GM12878 (cell line): Measurements from ENCODE around the gene MSL3. TPM values are rescaled to one million over a fixed set of nuclear protein-coding genes. Genes with fewer than 3 reads are reported as not detected.
A peak's percentile ranks its signal among the peaks of the same experiment; 100 is the strongest.

Experiments used
- ATAC-seq: fragments of 200-7000 bp; cut with Tn5 transposase; 3 replicates; pipeline ENCODE4 v1.9.1; 2020; ENCODE audit warnings: mild to moderate bottlenecking, moderate library complexity
- BruUV-seq: library from RNA; stranded (reverse); fragments of 400-500 nt; replicated peaks from 2 replicates; lab custom pipeline; 2021; lab: Mats Ljungman, UMichigan
- CTCF ChIA-PET: fragments of 300-600 bp; sonication (Branson Sonifier 250); formaldehyde crosslinking; extraction: SDS; loops from one replicate; lab custom pipeline; 2021; ENCODE audit warnings: inconsistent platforms; lab: Yijun Ruan, JAX
- POLR2A ChIA-PET: fragments of 350-600 bp; formaldehyde crosslinking; extraction: SDS; loops from one replicate; lab custom pipeline; 2021; ENCODE audit warnings: inconsistent platforms; lab: Charles Lee
- RAD21 ChIA-PET: fragments of 300-600 bp; sonication (Branson Sonifier 250); formaldehyde crosslinking; loops from one replicate; lab custom pipeline; 2023; ENCODE audit warnings: antibody characterized with exemption; ENCODE audit not compliant: unreplicated experiment; lab: Charles Lee
- SMC1A ChIA-PET: fragments of 300-600 bp; sonication (Branson Sonifier 250); formaldehyde crosslinking; loops from one replicate; lab custom pipeline; 2023; ENCODE audit not compliant: unreplicated experiment, uncharacterized antibody; lab: Charles Lee
- DNase-seq: peaks from one replicate; pipeline ENCODE4 v3.0.0-alpha.2; 2011; ENCODE audit warnings: low read depth, low spot score
- FAIRE-seq: peaks from 3 replicates; lab custom pipeline; 2011; peaks lifted over from hg19 to GRCh38; lab: Jason Lieb, UNC
- H2AFZ ChIP-seq: 2 replicates; pipeline ENCODE4 v1.6.0; 2011; ENCODE audit warnings: low read depth, low read length, control low read depth; ENCODE audit not compliant: control insufficient read depth
- H3K27ac ChIP-seq: 2 replicates; pipeline ENCODE4 v1.5.1; 2011; ENCODE audit warnings: control low read depth; ENCODE audit not compliant: control insufficient read depth, insufficient read depth
- H3K27me3 ChIP-seq, 2 experiments: replicated peaks in 1 of 2; 2 replicates each; pipeline versions ENCODE4 v1.6.0 to v1.6.1; 2011; ENCODE audit warnings: low read length in 1 of 2; ENCODE audit not compliant: control insufficient read depth in 2 of 2, insufficient read depth in 2 of 2
- H3K36me3 ChIP-seq, 2 experiments: 2 replicates each; pipeline ENCODE4 v1.5.1; 2011; ENCODE audit warnings: low read length in 1 of 2; ENCODE audit not compliant: control insufficient read depth in 2 of 2, insufficient read depth in 2 of 2
- H3K4me1 ChIP-seq: 2 replicates; pipeline ENCODE4 v1.6.1; 2011; ENCODE audit warnings: mild to moderate bottlenecking, low read length, moderate library complexity, mixed read lengths; ENCODE audit not compliant: control insufficient read depth, insufficient read depth
- H3K4me2 ChIP-seq: 2 replicates; pipeline ENCODE4 v1.6.0; 2011; ENCODE audit warnings: control low read depth; ENCODE audit not compliant: control insufficient read depth, insufficient read depth
- H3K4me3 ChIP-seq: fragments of 200-600 bp; sonication (generic); 2 replicates; pipeline ENCODE4 v1.5.1; 2016
- H3K79me2 ChIP-seq: 2 replicates; pipeline ENCODE4 v1.6.0; 2011; ENCODE audit warnings: low read length; ENCODE audit not compliant: control insufficient read depth, insufficient read depth
- H3K9ac ChIP-seq: 2 replicates; pipeline ENCODE4 v1.8.0; 2011; ENCODE audit warnings: low read length, control low read depth, mixed read lengths; ENCODE audit not compliant: control insufficient read depth, insufficient read depth
- H3K9me3 ChIP-seq: replicated peaks from 3 replicates; pipeline ENCODE4 v1.5.1; 2011; ENCODE audit warnings: mild to moderate bottlenecking, low read length; ENCODE audit not compliant: control insufficient read depth, insufficient read depth
- H4K20me1 ChIP-seq: 2 replicates; pipeline ENCODE4 v1.6.0; 2011; ENCODE audit not compliant: control insufficient read depth, insufficient read depth
- EGR1 ChIP-seq, 2 experiments: IDR thresholded peaks; 1 replicate in 1 of 2; 2 replicates in 1 of 2; pipeline ENCODE4 v1.6.1; 2011 to 2012; ENCODE audit warnings: low read depth in 2 of 2, low read length in 2 of 2, borderline replicate concordance in 1 of 2, mild to moderate bottlenecking in 1 of 2, moderate library complexity in 1 of 2
- EP300 ChIP-seq, 2 experiments: fragments of 150-350 bp in 1 of 2; IDR thresholded peaks; 2 replicates each; pipeline ENCODE4 v1.6.1; 2011 to 2012; ENCODE audit warnings: low read depth in 2 of 2, low read length in 2 of 2, borderline replicate concordance in 1 of 2, improper control_type of control experiment in 1 of 2, inconsistent platforms in 1 of 2; ENCODE audit not compliant: control insufficient read depth in 1 of 2
- HDAC2 ChIP-seq: fragments of 200-600 bp; sonication (generic); IDR thresholded peaks from 2 replicates; pipeline ENCODE4 v1.6.1; 2017
- HDGF ChIP-seq: fragments of 450-650 bp; IDR thresholded peaks from 2 replicates; pipeline ENCODE4 v1.6.1; 2016; ENCODE audit warnings: antibody characterized with exemption
- JUNB ChIP-seq: IDR thresholded peaks from 2 replicates; pipeline ENCODE4 v1.6.1; 2016; ENCODE audit warnings: antibody characterized with exemption, mild to moderate bottlenecking
- MTA2 ChIP-seq: fragments of 450-650 bp; IDR thresholded peaks from 2 replicates; pipeline ENCODE4 v1.6.1; 2016; ENCODE audit warnings: low read depth, mild to moderate bottlenecking, moderate library complexity
- NFYB ChIP-seq: IDR thresholded peaks from 2 replicates; pipeline ENCODE4 v1.6.1; 2011; ENCODE audit warnings: low read depth, mild to moderate bottlenecking, low read length, improper control_type of control experiment, moderate library complexity; ENCODE audit not compliant: insufficient read depth
- RCOR1 ChIP-seq: conservative IDR thresholded peaks from 2 replicates; pipeline ENCODE4 v1.6.1; 2012; ENCODE audit warnings: low read depth, low read length, improper control_type of control experiment
- RELA ChIP-seq: fragments of 450-650 bp; IDR thresholded peaks from 2 replicates; pipeline ENCODE4 v1.8.0; 2014; ENCODE audit warnings: borderline replicate concordance; ENCODE audit not compliant: partially characterized antibody
- SMAD1 ChIP-seq: fragments of 450-650 bp; IDR thresholded peaks from 2 replicates; pipeline ENCODE4 v1.6.1; 2018; ENCODE audit warnings: mild to moderate bottlenecking, low read depth; ENCODE audit not compliant: partially characterized antibody
- SP1 ChIP-seq: IDR thresholded peaks from one replicate; pipeline ENCODE4 v1.6.1; 2011; ENCODE audit warnings: low read depth, low read length
- TBL1XR1 ChIP-seq: IDR thresholded peaks from 2 replicates; pipeline ENCODE4 v1.6.1; 2012; ENCODE audit warnings: low read depth, low read length, improper control_type of control experiment
- TCF7 ChIP-seq: IDR thresholded peaks from 2 replicates; pipeline ENCODE4 v1.6.1; 2014; ENCODE audit warnings: antibody characterized with exemption, borderline replicate concordance
- WGBS: methylation state at CpG from one replicate; pipeline ENCODE4 v1.1.6; 2016; ENCODE audit warnings: low lambda C conversion rate; ENCODE audit not compliant: insufficient replicate concordance, insufficient coverage; ENCODE audit errors: missing lambda C conversion rate; 5-methylcytosine and 5-hydroxymethylcytosine counted together
- in situ Hi-C: fragments of 300-500 bp; cut with MboI; formaldehyde crosslinking; loops from 9 replicates; pipeline ENCODE4 v1.14.3; 2018; ENCODE audit warnings: mixed read lengths
- intact Hi-C: fragments of 100-400 bp; cut with micrococcal nuclease; formaldehyde crosslinking; loops from one replicate; pipeline ENCODE4 v1.14.2; 2022; ENCODE audit not compliant: unreplicated experiment
- polyA plus RNA-seq, 11 experiments: library from polyadenylated mRNA; depleted of rRNA in 4 of 11; unstranded in 6 of 11; stranded (reverse) in 5 of 11; fragments of >200 nt; fragmentation: Nextera tagmentation in 4 of 11; fragmentation: Illumina TruSeq in 1 of 11; extraction: Ambion mirVana in 4 of 11; extraction: Trizol in 1 of 11; gene quantifications; 1 replicate in 1 of 11; 2 replicates in 10 of 11; pipeline versions ENCODE4 v1.2.1 to v1.2.3, GENCODE V29; 2011 to 2016; ENCODE audit warnings: inconsistent platforms in 2 of 11, missing spikeins in 2 of 11, low read depth in 1 of 11
- total RNA-seq, 4 experiments: library from RNA; depleted of rRNA in 3 of 4; stranded (reverse); fragments of >200 nt in 3 of 4; fragmentation: Illumina TruSeq in 1 of 4; extraction: Trizol in 1 of 4; gene quantifications; 2 replicates each; pipeline versions ENCODE4 v1.2.1 to v1.2.3, GENCODE V29; 2013 to 2021
- TF ChIP-seq, protein P1 (sequence below): IDR thresholded peaks from 2 replicates; pipeline ENCODE4 v1.6.1; 2012; ENCODE audit warnings: mild to moderate bottlenecking, low read depth, low read length
- TF ChIP-seq, protein P2 (sequence below): IDR thresholded peaks from 2 replicates; pipeline ENCODE4 v1.6.1; 2012; ENCODE audit warnings: low read depth, low read length, improper control_type of control experiment
- TF ChIP-seq, protein P3 (sequence below), 3 experiments: IDR thresholded peaks in 2 of 3; conservative IDR thresholded peaks in 1 of 3; 2 replicates each; pipeline ENCODE4 v1.5.1; 2011; ENCODE audit warnings: low read depth in 3 of 3, low read length in 3 of 3, mild to moderate bottlenecking in 3 of 3, control low read depth in 2 of 3, moderate library complexity in 2 of 3, inconsistent platforms in 1 of 3, mixed read lengths in 1 of 3; ENCODE audit not compliant: control insufficient read depth in 2 of 3, insufficient read depth in 1 of 3; ENCODE audit errors: extremely low read depth in 1 of 3
- TF ChIP-seq, protein P4 (sequence below): fragments of 150-350 bp; IDR thresholded peaks from 2 replicates; pipeline ENCODE4 v1.6.1; 2014; ENCODE audit warnings: mild to moderate bottlenecking, low read depth, low read length

The MSL3 gene
- total and polyA plus RNA-seq, 10 of the 15 experiments (the other 5 are each of a cell fraction or from before 2014, with no cell fraction given) = 28.4 to 438 (median 40.7) TPM

DNA sequence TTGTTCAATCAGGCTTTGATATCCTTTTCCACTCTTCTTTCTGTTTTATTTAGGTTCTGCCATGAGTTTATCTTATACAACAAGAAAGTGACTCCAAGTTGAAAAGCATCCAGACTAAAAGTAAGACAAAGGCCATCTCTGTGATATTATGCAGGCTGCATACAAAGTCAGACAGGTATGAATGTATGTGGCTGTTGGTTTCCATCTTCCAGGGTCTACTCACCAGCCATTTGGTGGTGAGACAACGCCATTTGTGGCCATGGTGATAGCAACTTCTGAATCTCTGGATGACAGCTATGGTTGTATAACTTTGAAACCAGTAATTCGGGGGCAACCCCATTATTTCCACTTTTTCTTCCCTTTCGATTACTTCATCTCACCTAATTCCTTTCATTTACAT, 17.2 kb upstream of the MSL3 start:
- Histone ChIP-seq H3K79me2 (no peaks in the 10 kb centered on the region), H3K9ac (no peak overlapping the region), H2AFZ (peak overlapping the region; percentile 37), H3K4me2 (no peak overlapping the region), H3K4me3 (no peak overlapping the region), H4K20me1 (no peaks in the 10 kb centered on the region), H3K27ac (peak overlapping the region; percentile 73), H3K27me3 (no peaks in the 10 kb centered on the region), H3K9me3 (peaks cover 2% of the 10 kb centered on the region; the same call in 1 of the 3 replicates), H3K4me1 (peaks cover 17% of the 10 kb centered on the region), H3K36me3 (no peaks in the 10 kb centered on the region)
- FAIRE-seq (peak; percentile 54), DNase-seq (no peak), ATAC-seq (peak; percentile 58)
- RAD21 ChIA-PET = interaction anchor here (0.9 to 5.3 kb wide), 8 partner anchors 10 to 171 kb away, joined by 3 to 76 read pairs (median 20); partner anchors contain the start of gene MSL3
- 0% methylated on average over 3 of the region's 3 CpGs for WGBS
- BruUV-seq = no TSS peak
- POLR2A ChIA-PET = interaction anchor here (0.8 to 2.5 kb wide), 4 partner anchors 17 to 52 kb away, joined by 3 to 17 read pairs (median 4); partner anchors contain the start of gene MSL3
- intact Hi-C loops = loop anchor here (1.0 to 2.0 kb wide), 2 partner anchors 24 to 52 kb away; no protein-coding TSS in a partner anchor
- CTCF ChIA-PET = interaction anchor here (0.9 to 4.8 kb wide), 8 partner anchors 11 to 200 kb away, joined by 3 to 31 read pairs (median 6); no protein-coding TSS in a partner anchor
- in situ Hi-C loops = no loop called here
- SMC1A ChIA-PET = interaction anchor here (1.6 to 3.5 kb wide), 7 partner anchors 11 to 52 kb away, joined by 5 to 36 read pairs (median 13); no protein-coding TSS in a partner anchor
- TF ChIP-seq, protein P1, sequence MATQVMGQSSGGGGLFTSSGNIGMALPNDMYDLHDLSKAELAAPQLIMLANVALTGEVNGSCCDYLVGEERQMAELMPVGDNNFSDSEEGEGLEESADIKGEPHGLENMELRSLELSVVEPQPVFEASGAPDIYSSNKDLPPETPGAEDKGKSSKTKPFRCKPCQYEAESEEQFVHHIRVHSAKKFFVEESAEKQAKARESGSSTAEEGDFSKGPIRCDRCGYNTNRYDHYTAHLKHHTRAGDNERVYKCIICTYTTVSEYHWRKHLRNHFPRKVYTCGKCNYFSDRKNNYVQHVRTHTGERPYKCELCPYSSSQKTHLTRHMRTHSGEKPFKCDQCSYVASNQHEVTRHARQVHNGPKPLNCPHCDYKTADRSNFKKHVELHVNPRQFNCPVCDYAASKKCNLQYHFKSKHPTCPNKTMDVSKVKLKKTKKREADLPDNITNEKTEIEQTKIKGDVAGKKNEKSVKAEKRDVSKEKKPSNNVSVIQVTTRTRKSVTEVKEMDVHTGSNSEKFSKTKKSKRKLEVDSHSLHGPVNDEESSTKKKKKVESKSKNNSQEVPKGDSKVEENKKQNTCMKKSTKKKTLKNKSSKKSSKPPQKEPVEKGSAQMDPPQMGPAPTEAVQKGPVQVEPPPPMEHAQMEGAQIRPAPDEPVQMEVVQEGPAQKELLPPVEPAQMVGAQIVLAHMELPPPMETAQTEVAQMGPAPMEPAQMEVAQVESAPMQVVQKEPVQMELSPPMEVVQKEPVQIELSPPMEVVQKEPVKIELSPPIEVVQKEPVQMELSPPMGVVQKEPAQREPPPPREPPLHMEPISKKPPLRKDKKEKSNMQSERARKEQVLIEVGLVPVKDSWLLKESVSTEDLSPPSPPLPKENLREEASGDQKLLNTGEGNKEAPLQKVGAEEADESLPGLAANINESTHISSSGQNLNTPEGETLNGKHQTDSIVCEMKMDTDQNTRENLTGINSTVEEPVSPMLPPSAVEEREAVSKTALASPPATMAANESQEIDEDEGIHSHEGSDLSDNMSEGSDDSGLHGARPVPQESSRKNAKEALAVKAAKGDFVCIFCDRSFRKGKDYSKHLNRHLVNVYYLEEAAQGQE = no peak
- no peak for TF ChIP-seq RCOR1
- no peak for TF ChIP-seq SP1
- TF ChIP-seq HDGF = no peak
- TF ChIP-seq HDAC2 = no peak
- TF ChIP-seq, protein P2, sequence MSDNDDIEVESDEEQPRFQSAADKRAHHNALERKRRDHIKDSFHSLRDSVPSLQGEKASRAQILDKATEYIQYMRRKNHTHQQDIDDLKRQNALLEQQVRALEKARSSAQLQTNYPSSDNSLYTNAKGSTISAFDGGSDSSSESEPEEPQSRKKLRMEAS = no peak
- no peak for TF ChIP-seq MTA2
- no peak; the same call in 1 of the 2 replicates for TF ChIP-seq JUNB
- TF ChIP-seq EGR1 (IDR thresholded peaks at IDR 0.05; ENCODE audit: borderline replicate concordance in 1 of 2, low read depth in 2 of 2, low read length in 2 of 2) = no peak
- TF ChIP-seq SMAD1 = no peak
- TF ChIP-seq, protein P3, sequence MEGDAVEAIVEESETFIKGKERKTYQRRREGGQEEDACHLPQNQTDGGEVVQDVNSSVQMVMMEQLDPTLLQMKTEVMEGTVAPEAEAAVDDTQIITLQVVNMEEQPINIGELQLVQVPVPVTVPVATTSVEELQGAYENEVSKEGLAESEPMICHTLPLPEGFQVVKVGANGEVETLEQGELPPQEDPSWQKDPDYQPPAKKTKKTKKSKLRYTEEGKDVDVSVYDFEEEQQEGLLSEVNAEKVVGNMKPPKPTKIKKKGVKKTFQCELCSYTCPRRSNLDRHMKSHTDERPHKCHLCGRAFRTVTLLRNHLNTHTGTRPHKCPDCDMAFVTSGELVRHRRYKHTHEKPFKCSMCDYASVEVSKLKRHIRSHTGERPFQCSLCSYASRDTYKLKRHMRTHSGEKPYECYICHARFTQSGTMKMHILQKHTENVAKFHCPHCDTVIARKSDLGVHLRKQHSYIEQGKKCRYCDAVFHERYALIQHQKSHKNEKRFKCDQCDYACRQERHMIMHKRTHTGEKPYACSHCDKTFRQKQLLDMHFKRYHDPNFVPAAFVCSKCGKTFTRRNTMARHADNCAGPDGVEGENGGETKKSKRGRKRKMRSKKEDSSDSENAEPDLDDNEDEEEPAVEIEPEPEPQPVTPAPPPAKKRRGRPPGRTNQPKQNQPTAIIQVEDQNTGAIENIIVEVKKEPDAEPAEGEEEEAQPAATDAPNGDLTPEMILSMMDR (IDR thresholded peaks at IDR 0.05 in 2 of 3, conservative IDR thresholded peaks at IDR 0.05 in 1 of 3; ENCODE audit: control insufficient read depth in 2 of 3, extremely low read depth in 1 of 3, insufficient read depth in 1 of 3, low read depth in 3 of 3, low read length in 3 of 3) = no peak
- TF ChIP-seq, protein P4, sequence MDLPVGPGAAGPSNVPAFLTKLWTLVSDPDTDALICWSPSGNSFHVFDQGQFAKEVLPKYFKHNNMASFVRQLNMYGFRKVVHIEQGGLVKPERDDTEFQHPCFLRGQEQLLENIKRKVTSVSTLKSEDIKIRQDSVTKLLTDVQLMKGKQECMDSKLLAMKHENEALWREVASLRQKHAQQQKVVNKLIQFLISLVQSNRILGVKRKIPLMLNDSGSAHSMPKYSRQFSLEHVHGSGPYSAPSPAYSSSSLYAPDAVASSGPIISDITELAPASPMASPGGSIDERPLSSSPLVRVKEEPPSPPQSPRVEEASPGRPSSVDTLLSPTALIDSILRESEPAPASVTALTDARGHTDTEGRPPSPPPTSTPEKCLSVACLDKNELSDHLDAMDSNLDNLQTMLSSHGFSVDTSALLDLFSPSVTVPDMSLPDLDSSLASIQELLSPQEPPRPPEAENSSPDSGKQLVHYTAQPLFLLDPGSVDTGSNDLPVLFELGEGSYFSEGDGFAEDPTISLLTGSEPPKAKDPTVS = no peak
- no peak for TF ChIP-seq TBL1XR1
- TF ChIP-seq NFYB = no peak
- no peak for TF ChIP-seq TCF7
- TF ChIP-seq RELA = no peak
- peak in 1 of 2 experiments; percentile 46; a peak in 1 of 4 replicates for TF ChIP-seq EP300 (IDR thresholded peaks at IDR 0.05; ENCODE audit: borderline replicate concordance in 1 of 2, control insufficient read depth in 1 of 2, low read depth in 2 of 2, low read length in 2 of 2)
